ENCODE data around the gene MAF.

The MAF gene

GRCh38 chr16:79554912-79555311, 45.6 kb downstream of the MAF start:
- no peak overlapping the region for H3K4me3 ChIP-seq (ENCODE audit: low read depth, low read length)
- TF ChIP-seq POLR2A (IDR thresholded peaks at IDR 0.05; ENCODE audit: extremely low read depth, insufficient read length) (no peak), MYC (IDR thresholded peaks at IDR 0.05; ENCODE audit: low read depth, low read length) (no peak), MAX (IDR thresholded peaks at IDR 0.05; ENCODE audit: low read depth, low read length) (no peak), CTCF (IDR thresholded peaks at IDR 0.05; ENCODE audit: low read depth, low read length) (no peak)
- no peak for DNase-seq (ENCODE audit: low read depth)

- TF ChIP-seq POLR2A (IDR thresholded peaks at IDR 0.05; ENCODE audit: extremely low read depth, insufficient read length) (no peak), MAX (IDR thresholded peaks at IDR 0.05; ENCODE audit: low read depth, low read length) (no peak), MYC (IDR thresholded peaks at IDR 0.05; ENCODE audit: low read depth, low read length) (no peak), CTCF (IDR thresholded peaks at IDR 0.05; ENCODE audit: low read depth, low read length) (no peak)
- H3K4me3 ChIP-seq (ENCODE audit: low read depth, low read length): no peak overlapping the region
- no peak for DNase-seq (ENCODE audit: low read depth)
Observed at GRCh38 chr16:79550373-79550772, 50.2 kb downstream of the MAF start.

- no peak for TF ChIP-seq CTCF (IDR thresholded peaks at IDR 0.05; ENCODE audit: low read depth, low read length)
- H3K4me3 ChIP-seq (ENCODE audit: low read depth, low read length): no peak overlapping the region
- no peak for DNase-seq (ENCODE audit: low read depth)
Observed at GRCh38 chr16:79547085-79547484, 53.5 kb downstream of the MAF start.
